Fibroblast of mammary gland (primary cell): ENCODE data around the gene OLIG1.

Experiments
- DNase-seq: peaks from one replicate; pipeline ENCODE4 v3.0.0-alpha.2; 2010; ENCODE audit warnings: low read depth
- H3K4me3 ChIP-seq: 2 replicates; pipeline ENCODE4 v1.5.1; 2011; ENCODE audit warnings: low read depth, mild to moderate bottlenecking, low read length, moderate library complexity; ENCODE audit not compliant: control insufficient read depth
- TF ChIP-seq, protein P1 (sequence below): conservative IDR thresholded peaks from 2 replicates; pipeline ENCODE4 v1.5.1; 2011; ENCODE audit warnings: low read depth, low read length, inconsistent platforms; ENCODE audit not compliant: control insufficient read depth, insufficient read depth

Gene OLIG1

DNA sequence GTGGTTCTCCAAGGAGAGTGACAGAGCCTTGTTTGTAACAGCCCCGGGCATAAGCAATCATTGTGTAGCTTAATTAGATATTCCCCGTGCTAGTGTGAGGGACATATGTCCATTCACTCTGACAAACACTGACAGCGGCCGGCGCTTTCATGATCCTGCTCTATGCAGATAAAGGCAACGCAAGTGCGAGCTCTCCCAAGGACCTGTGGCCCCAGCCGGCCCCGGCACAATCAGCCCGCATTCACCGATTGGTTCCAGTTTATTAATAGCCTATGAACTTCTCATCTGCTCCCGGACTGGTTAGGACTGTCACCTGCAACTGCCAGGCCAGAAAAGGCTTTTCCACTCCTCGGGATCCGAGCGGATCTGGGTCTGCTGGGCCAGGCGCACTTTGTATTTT lies 18.0 kb upstream of the OLIG1 start:
- H3K4me3 ChIP-seq: no peak overlapping the region
- TF ChIP-seq, protein P1, sequence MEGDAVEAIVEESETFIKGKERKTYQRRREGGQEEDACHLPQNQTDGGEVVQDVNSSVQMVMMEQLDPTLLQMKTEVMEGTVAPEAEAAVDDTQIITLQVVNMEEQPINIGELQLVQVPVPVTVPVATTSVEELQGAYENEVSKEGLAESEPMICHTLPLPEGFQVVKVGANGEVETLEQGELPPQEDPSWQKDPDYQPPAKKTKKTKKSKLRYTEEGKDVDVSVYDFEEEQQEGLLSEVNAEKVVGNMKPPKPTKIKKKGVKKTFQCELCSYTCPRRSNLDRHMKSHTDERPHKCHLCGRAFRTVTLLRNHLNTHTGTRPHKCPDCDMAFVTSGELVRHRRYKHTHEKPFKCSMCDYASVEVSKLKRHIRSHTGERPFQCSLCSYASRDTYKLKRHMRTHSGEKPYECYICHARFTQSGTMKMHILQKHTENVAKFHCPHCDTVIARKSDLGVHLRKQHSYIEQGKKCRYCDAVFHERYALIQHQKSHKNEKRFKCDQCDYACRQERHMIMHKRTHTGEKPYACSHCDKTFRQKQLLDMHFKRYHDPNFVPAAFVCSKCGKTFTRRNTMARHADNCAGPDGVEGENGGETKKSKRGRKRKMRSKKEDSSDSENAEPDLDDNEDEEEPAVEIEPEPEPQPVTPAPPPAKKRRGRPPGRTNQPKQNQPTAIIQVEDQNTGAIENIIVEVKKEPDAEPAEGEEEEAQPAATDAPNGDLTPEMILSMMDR: no peak
- DNase-seq: no peak

- H3K4me3 ChIP-seq: no peak overlapping the region
- TF ChIP-seq, protein P1: no peak
- no peak for DNase-seq
Observed at GRCh38 chr21:33053951-33054350, 16.0 kb upstream of the OLIG1 start.

GRCh38 chr21:33055991-33056390 lies 13.9 kb upstream of the OLIG1 start:
- H3K4me3 ChIP-seq: no peak overlapping the region
- DNase-seq: no peak

DNA sequence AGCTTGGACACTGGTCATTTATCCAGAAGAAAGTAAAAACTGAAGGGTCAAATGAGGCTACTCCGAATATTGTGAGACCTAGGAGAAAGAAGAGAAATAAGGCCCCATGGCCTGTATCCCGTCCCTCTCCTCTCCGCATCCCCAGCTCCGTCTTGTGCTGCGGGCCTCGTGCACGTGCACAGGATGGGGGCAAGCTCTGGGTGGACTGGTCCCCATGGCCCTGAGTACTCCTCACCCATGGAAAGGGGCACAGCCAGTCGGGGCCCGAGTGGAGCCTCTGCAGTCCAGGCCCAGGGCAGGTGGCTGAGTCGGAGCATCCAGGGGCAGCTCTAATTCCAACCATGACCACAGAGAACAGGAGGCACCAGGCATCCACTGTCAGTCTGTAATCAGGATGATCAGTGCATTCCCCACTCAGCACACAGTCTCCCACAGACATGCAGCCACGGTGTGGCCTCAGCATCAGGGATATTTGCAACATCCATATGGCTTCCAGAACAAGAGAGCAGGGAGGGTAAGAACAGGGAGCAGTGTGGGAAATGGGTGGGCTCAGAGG lies 12.5 kb upstream of the OLIG1 start:
- no peak overlapping the region for H3K4me3 ChIP-seq
- TF ChIP-seq, protein P1: no peak
- no peak for DNase-seq

More at GRCh38 chr21:33055991-33056390, 13.9 kb upstream of the OLIG1 start:
- TF ChIP-seq, protein P1: no peak

DNA sequence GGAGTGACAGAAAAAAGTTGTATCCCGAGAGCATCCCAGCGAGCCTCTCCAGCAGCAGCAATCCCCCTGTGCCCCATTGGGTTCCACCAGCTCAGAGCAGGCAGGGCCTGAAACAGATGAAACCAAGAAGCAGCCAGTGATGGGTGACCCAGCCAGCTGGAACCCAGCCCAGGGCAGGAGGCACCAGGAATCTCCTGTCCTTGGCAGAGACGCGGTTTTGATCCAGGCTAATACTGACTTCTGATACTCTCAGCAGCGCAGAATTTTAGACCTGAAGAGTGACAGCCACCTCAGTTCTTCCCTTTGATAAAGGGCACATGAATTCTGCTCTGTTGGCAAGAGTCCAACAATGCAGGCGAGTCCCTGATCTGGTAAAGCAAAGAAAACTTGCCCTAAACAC lies 11.4 kb upstream of the OLIG1 start:
- no peak overlapping the region for H3K4me3 ChIP-seq
- TF ChIP-seq, protein P1: no peak
- no peak for DNase-seq

- TF ChIP-seq, protein P1: no peak
- no peak for DNase-seq
- no peak overlapping the region for H3K4me3 ChIP-seq
Observed at GRCh38 chr21:33058957-33059356, 11.0 kb upstream of the OLIG1 start.

DNA sequence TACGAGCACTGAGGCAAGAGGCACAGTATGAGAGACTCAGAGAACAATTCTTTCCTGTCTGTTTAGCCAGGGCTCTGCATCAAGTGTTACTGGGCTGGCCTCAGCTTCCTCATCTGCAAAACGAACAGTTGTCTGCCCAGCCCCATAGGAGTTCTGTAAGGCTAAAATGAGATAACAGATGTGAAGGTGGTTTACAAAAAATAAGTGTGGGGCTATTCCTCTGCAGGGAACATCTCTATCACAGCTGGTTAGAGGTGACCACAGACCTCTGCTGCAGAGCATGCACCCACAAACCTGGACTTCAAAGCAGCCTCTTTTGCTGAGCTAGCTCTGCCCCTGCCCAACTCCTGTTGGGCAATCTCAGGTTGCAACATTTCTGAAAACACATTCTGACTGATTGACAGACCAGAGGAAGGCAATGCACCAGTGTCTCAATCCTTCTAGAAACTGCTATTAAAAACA lies 10.5 kb upstream of the OLIG1 start:
- no peak overlapping the region for H3K4me3 ChIP-seq
- TF ChIP-seq, protein P1: no peak
- no peak for DNase-seq
